HFFc6 (cell line): Measurements from ENCODE around the gene PRKAR1B. TPM values are rescaled to one million over a fixed set of nuclear protein-coding genes. Genes with fewer than 3 reads are reported as not detected.

Source experiments
- DNase-seq: peaks from one replicate; pipeline ENCODE4 v3.0.0-alpha.2; 2018
- H3K27ac Mint-ChIP-seq: 2 replicates; pipeline ENCODE4 v1.8.0; 2020; ENCODE audit warnings: mild to moderate bottlenecking, mixed read lengths
- H3K27me3 Mint-ChIP-seq: 2 replicates; pipeline ENCODE4 v1.8.0; 2021; ENCODE audit warnings: mild to moderate bottlenecking, moderate library complexity, mixed read lengths; ENCODE audit not compliant: insufficient read depth
- H3K36me3 Mint-ChIP-seq: 2 replicates; pipeline ENCODE4 v1.8.0; 2021; ENCODE audit warnings: low read depth, mixed read lengths
- H3K4me1 Mint-ChIP-seq: 2 replicates; pipeline ENCODE4 v1.8.0; 2020; ENCODE audit warnings: low read depth, mixed read lengths
- H3K4me3 Mint-ChIP-seq: 2 replicates; pipeline ENCODE4 v1.8.0; 2020; ENCODE audit warnings: mild to moderate bottlenecking, moderate library complexity, mixed read lengths
- H3K9me3 Mint-ChIP-seq: 2 replicates; pipeline ENCODE4 v1.8.0; 2020; ENCODE audit warnings: mild to moderate bottlenecking, mixed read lengths
- CTCF ChIP-seq: fragments of 200-600 bp; sonication (generic); IDR thresholded peaks from 2 replicates; pipeline ENCODE4 v1.5.0; 2021; ENCODE audit warnings: antibody characterized with exemption, mild to moderate bottlenecking
- total RNA-seq, 6 experiments: library from RNA; stranded (reverse); fragmentation: NEBNext Ultra II Directional; extraction: Animal tissue kit (Norgen Biotek cat#: 25700); gene quantifications; 2 replicates in 1 of 6; 3 replicates in 5 of 6; pipeline ENCODE4 v1.2.3, GENCODE V29; 2021

The PRKAR1B gene
- total RNA-seq, 6 experiments from 2014 or later = 15.5 to 22.7 (median 17.1) TPM

- no peaks in the 10 kb centered on the region; the same call in 1 of the 2 replicates for H3K27me3 Mint-ChIP-seq
- H3K27ac Mint-ChIP-seq = no peak overlapping the region
- peaks cover 15% of the 10 kb centered on the region for H3K9me3 Mint-ChIP-seq
- H3K36me3 Mint-ChIP-seq = peaks cover 24% of the 10 kb centered on the region
- no peak overlapping the region for H3K4me3 Mint-ChIP-seq
- H3K4me1 Mint-ChIP-seq = peaks cover 10% of the 10 kb centered on the region
- no peak for TF ChIP-seq CTCF
- no peak for DNase-seq
These were observed 144.2 kb downstream of the PRKAR1B start for GRCh38 chr7:582931-583330.

- no peak overlapping the region for H3K27ac Mint-ChIP-seq
- H3K9me3 Mint-ChIP-seq = peaks cover 15% of the 10 kb centered on the region
- peaks cover 3% of the 10 kb centered on the region; the same call in 1 of the 2 replicates for H3K4me1 Mint-ChIP-seq
- TF ChIP-seq CTCF = no peak
- no peaks in the 10 kb centered on the region; the same call in 1 of the 2 replicates for H3K27me3 Mint-ChIP-seq
- no peak for DNase-seq
- peaks cover 20% of the 10 kb centered on the region for H3K36me3 Mint-ChIP-seq
- no peak overlapping the region for H3K4me3 Mint-ChIP-seq
These were observed 144.8 kb downstream of the PRKAR1B start for GRCh38 chr7:582081-582835.

- peaks cover 11% of the 10 kb centered on the region for H3K36me3 Mint-ChIP-seq
- DNase-seq = no peak
- no peak overlapping the region for H3K4me3 Mint-ChIP-seq
- no peaks in the 10 kb centered on the region; the same call in 1 of the 2 replicates for H3K27me3 Mint-ChIP-seq
- no peaks in the 10 kb centered on the region for H3K4me1 Mint-ChIP-seq
- peaks cover under 1% of the 10 kb centered on the region for H3K9me3 Mint-ChIP-seq
- TF ChIP-seq CTCF = no peak
- H3K27ac Mint-ChIP-seq = no peak overlapping the region
These were observed 148.7 kb downstream of the PRKAR1B start for GRCh38 chr7:578386-578785.

GRCh38 chr7:577741-578370, 149.2 kb downstream of the PRKAR1B start:
- no peaks in the 10 kb centered on the region for H3K4me1 Mint-ChIP-seq
- no peaks in the 10 kb centered on the region for H3K9me3 Mint-ChIP-seq
- H3K27me3 Mint-ChIP-seq = no peaks in the 10 kb centered on the region; the same call in 1 of the 2 replicates
- TF ChIP-seq CTCF = no peak
- DNase-seq = no peak
- no peak overlapping the region for H3K27ac Mint-ChIP-seq
- H3K4me3 Mint-ChIP-seq = no peak overlapping the region
- peaks cover 8% of the 10 kb centered on the region; the same call in 1 of the 2 replicates for H3K36me3 Mint-ChIP-seq

GRCh38 chr7:577278-577665, 149.8 kb downstream of the PRKAR1B start:
- no peaks in the 10 kb centered on the region for H3K4me1 Mint-ChIP-seq
- no peak for TF ChIP-seq CTCF
- H3K27me3 Mint-ChIP-seq = no peaks in the 10 kb centered on the region; the same call in 1 of the 2 replicates
- H3K9me3 Mint-ChIP-seq = no peaks in the 10 kb centered on the region
- no peak for DNase-seq
- peaks cover 8% of the 10 kb centered on the region; the same call in 1 of the 2 replicates for H3K36me3 Mint-ChIP-seq
- no peak overlapping the region for H3K4me3 Mint-ChIP-seq
- no peak overlapping the region for H3K27ac Mint-ChIP-seq
